ENCODE results near the gene UBE4B. TPM values are rescaled to one million over a fixed set of nuclear protein-coding genes. Genes with fewer than 3 reads are reported as not detected.
"Not testable (repeated sequence)": the region's sequence is repeated elsewhere in the genome, so short reads cannot be mapped to it uniquely, and the experiment has no call there.

Gene UBE4B
- total RNA-seq, 4 donors from 2014 or later, result 31.2 to 48.6 (median 44.0) TPM

DNA sequence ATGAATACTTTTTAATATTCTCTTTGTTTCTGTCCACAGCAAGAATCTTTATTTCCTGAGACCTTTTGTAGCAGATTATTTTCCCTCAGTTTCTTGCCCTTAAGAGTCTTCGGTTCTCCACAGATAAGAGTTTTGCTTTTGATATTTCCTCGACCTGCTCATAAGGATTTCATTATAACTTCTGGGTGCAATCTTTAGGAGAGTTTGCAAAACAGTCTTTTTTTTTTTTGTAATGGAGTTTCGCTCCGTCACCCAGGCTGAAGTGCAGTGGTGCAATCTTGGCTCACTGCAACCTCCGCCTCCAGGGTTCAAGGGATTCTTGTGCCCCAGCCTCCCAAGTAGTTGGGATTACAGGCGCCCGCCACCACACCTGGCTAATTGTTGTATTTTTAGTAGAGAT lies 10.1 kb upstream of the UBE4B start:
- H3K4me1 ChIP-seq, result no peaks in the 10 kb centered on the region
- DNase-seq (ENCODE audit: low spot score in 2 of 2), result no peak
- H3K36me3 ChIP-seq, result no peaks in the 10 kb centered on the region
- no peaks in the 10 kb centered on the region for H3K9me3 ChIP-seq
- no peak for TF ChIP-seq EP300 (IDR thresholded peaks at IDR 0.05)
- TF ChIP-seq POLR2A (IDR thresholded peaks at IDR 0.05), result no peak
- TF ChIP-seq, protein P1, sequence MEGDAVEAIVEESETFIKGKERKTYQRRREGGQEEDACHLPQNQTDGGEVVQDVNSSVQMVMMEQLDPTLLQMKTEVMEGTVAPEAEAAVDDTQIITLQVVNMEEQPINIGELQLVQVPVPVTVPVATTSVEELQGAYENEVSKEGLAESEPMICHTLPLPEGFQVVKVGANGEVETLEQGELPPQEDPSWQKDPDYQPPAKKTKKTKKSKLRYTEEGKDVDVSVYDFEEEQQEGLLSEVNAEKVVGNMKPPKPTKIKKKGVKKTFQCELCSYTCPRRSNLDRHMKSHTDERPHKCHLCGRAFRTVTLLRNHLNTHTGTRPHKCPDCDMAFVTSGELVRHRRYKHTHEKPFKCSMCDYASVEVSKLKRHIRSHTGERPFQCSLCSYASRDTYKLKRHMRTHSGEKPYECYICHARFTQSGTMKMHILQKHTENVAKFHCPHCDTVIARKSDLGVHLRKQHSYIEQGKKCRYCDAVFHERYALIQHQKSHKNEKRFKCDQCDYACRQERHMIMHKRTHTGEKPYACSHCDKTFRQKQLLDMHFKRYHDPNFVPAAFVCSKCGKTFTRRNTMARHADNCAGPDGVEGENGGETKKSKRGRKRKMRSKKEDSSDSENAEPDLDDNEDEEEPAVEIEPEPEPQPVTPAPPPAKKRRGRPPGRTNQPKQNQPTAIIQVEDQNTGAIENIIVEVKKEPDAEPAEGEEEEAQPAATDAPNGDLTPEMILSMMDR (IDR thresholded peaks at IDR 0.05), result no peak
- H3K27ac ChIP-seq, result no peak overlapping the region
- no peaks in the 10 kb centered on the region for H3K27me3 ChIP-seq
- no peak overlapping the region for H3K4me3 ChIP-seq
- 85 to 89% methylated on average over 7 of the region's 7 CpGs for WGBS, 2 donors

GRCh38 chr1:10025354-10025753 lies 7.4 kb upstream of the UBE4B start:
- 79 to 83% methylated on average over 2 of the region's 2 CpGs for WGBS, 2 donors
- TF ChIP-seq POLR2A (IDR thresholded peaks at IDR 0.05), result no peak
- TF ChIP-seq, protein P1 (IDR thresholded peaks at IDR 0.05), result no peak
- TF ChIP-seq EP300 (IDR thresholded peaks at IDR 0.05), result no peak
- Histone ChIP-seq H3K36me3 (no peaks in the 10 kb centered on the region), H3K4me1 (no peaks in the 10 kb centered on the region), H3K27me3 (no peaks in the 10 kb centered on the region), H3K27ac (no peak overlapping the region), H3K4me3 (no peak overlapping the region), H3K9me3 (no peaks in the 10 kb centered on the region)
- no peak for DNase-seq (ENCODE audit: low spot score in 2 of 2)

DNA sequence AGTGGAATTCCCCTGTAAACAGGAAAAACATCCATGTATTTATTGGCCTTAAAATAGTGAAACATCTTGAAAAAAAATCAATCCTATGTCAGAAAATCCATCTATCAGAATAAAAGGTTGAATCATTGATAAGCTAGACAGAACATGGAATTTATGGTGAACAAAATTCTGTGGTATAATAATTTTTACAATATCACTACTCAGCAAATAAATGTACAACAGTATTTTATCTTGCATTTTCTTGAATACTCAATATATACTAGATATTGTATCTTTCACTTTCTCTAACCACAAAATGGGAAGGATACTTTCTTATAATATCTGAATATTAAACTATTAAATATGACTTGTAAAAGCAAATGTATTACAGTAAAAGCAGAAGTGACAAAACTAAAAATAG lies 5.7 kb upstream of the UBE4B start:
- peaks cover 0 to 2% (median 0%) of the 10 kb centered on the region in 4 donors for H3K4me1 ChIP-seq
- H3K36me3 ChIP-seq, result no peaks in the 10 kb centered on the region
- no peak for DNase-seq (ENCODE audit: low spot score in 2 of 2)
- TF ChIP-seq, protein P1 (IDR thresholded peaks at IDR 0.05), result no peak
- no peak for TF ChIP-seq POLR2A (IDR thresholded peaks at IDR 0.05)
- TF ChIP-seq EP300 (IDR thresholded peaks at IDR 0.05), result no peak
- H3K27ac ChIP-seq, result no peak overlapping the region
- H3K4me3 ChIP-seq, result no peak overlapping the region
- H3K27me3 ChIP-seq, result no peaks in the 10 kb centered on the region
- no peaks in the 10 kb centered on the region for H3K9me3 ChIP-seq

GRCh38 chr1:10028956-10029500 lies 3.7 kb upstream of the UBE4B start:
- not testable (repeated sequence) for H3K36me3 ChIP-seq; DNase-seq (ENCODE audit: low spot score in 2 of 2); H3K27ac ChIP-seq; H3K27me3 ChIP-seq; H3K9me3 ChIP-seq; H3K4me3 ChIP-seq
- peaks cover 0 to 14% (median 6%) of the 10 kb centered on the region in 4 donors for H3K4me1 ChIP-seq
- WGBS, 2 donors, result 74 to 84% methylated on average over 16 to 22 of the region's 24 CpGs

- H3K9me3 ChIP-seq, result no peaks in the 10 kb centered on the region
- no peak overlapping the region for H3K4me3 ChIP-seq
- no peak overlapping the region for H3K27ac ChIP-seq
- peaks cover 0 to 38% (median 16%) of the 10 kb centered on the region in 4 donors for H3K4me1 ChIP-seq
- 87 to 92% methylated on average over 3 of the region's 3 CpGs for WGBS, 2 donors
- no peak for TF ChIP-seq EP300 (IDR thresholded peaks at IDR 0.05)
- TF ChIP-seq POLR2A (IDR thresholded peaks at IDR 0.05), result no peak
- TF ChIP-seq, protein P1 (IDR thresholded peaks at IDR 0.05), result no peak
- H3K36me3 ChIP-seq, result no peaks in the 10 kb centered on the region
- DNase-seq (ENCODE audit: low spot score in 2 of 2), result no peak
- H3K27me3 ChIP-seq, result no peaks in the 10 kb centered on the region
Measured at GRCh38 chr1:10031461-10031860, 1.3 kb upstream of the UBE4B start.
